Measurements from ENCODE around the gene LLGL2.

LLGL2 gene

GRCh38 chr17:75488693-75489510 lies 36.6 kb upstream of the LLGL2 start:
- TF ChIP-seq CTCF (conservative IDR thresholded peaks at IDR 0.05) = no peak
- no peak for TF ChIP-seq ZFX (IDR thresholded peaks at IDR 0.05)

DNA sequence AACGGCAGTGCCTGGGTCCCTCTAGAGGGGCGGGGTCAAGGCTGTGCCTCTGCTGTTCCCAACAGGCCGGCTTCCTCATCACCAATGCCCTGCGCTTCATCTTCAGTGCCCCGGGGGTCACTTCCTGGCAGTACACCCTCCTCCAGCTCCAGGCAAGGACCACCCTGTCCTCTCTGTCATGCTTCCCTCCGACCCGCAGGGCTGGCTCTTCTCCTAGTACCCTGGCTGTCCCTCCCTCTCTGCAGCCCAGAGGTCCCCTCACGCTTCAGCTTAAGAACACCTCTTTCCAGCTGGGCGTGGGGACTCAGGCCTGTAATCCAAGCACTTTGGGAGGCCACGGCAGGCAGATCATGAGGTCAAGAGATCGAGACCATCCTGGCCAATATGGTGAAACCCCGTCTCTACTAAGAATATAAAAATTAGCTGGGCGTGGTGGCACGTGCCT lies 36.0 kb upstream of the LLGL2 start:
- TF ChIP-seq ZFX (IDR thresholded peaks at IDR 0.05) = no peak
- no peak for TF ChIP-seq CTCF (conservative IDR thresholded peaks at IDR 0.05)
- H3K27ac ChIP-seq = no peak overlapping the region

More at GRCh38 chr17:75488693-75489510, 36.6 kb upstream of the LLGL2 start:
- H3K27ac ChIP-seq = no peak overlapping the region

- no peak for TF ChIP-seq CTCF (conservative IDR thresholded peaks at IDR 0.05)
- no peak for TF ChIP-seq ZFX (IDR thresholded peaks at IDR 0.05)
- no peak overlapping the region for H3K27ac ChIP-seq
These were observed 35.2 kb upstream of the LLGL2 start for GRCh38 chr17:75490173-75490743.

GRCh38 chr17:75490953-75491649 lies 34.4 kb upstream of the LLGL2 start:
- H3K27ac ChIP-seq = no peak overlapping the region
- TF ChIP-seq ZFX (IDR thresholded peaks at IDR 0.05) (no peak), CTCF (conservative IDR thresholded peaks at IDR 0.05) (no peak)

- H3K27ac ChIP-seq = no peak overlapping the region
- TF ChIP-seq CTCF (conservative IDR thresholded peaks at IDR 0.05) (no peak), ZFX (IDR thresholded peaks at IDR 0.05) (no peak)
These were observed 33.8 kb upstream of the LLGL2 start for GRCh38 chr17:75491680-75492079.

DNA sequence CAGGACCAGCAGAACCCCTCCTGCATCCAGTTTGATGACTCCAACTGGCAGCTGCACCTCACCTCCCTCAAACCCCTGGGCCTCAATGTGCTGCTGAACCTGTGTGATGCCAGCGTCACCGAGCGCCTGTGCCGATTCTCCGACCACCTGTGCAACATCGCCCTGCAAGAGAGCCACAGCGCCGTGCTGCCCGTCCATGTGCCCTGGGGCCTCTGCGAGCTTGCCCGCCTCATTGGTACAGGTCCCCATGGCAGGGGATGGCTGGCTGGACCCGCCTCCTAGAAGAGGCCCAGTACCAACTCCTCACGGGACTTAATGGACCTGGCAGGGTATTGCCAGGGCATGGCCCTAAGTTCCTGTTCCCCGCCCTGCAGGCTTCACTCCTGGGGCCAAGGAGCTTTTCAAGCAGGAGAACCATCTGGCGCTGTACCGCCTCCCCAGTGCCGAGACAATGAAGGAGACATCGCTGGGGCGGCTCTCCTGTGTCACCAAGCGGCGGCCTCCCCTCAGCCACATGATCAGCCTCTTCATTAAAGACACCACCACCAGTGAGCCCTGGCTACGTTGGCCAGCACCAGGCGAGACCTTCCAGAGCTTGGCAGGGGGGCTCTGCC lies 32.8 kb upstream of the LLGL2 start:
- no peak for TF ChIP-seq ZFX (IDR thresholded peaks at IDR 0.05)
- TF ChIP-seq CTCF (conservative IDR thresholded peaks at IDR 0.05) = no peak
- no peak overlapping the region for H3K27ac ChIP-seq
